K562 (cell line): Measurements from ENCODE around the gene GALNT13. TPM values are rescaled to one million over a fixed set of nuclear protein-coding genes. Genes with fewer than 3 reads are reported as not detected.

Experiments used
- ATAC-seq: fragments of 200-7000 bp; cut with Tn5 transposase; 3 replicates; pipeline ENCODE4 v1.9.1; 2020; ENCODE audit warnings: moderate library complexity
- BruUV-seq: library from RNA; stranded (reverse); fragments of 400-500 nt; replicated peaks from 2 replicates; lab custom pipeline; 2021; lab: Mats Ljungman, UMichigan
- CTCF ChIA-PET: fragments of 300-600 bp; formaldehyde crosslinking; extraction: SDS; loops from one replicate; lab custom pipeline; 2021; ENCODE audit warnings: low intra/inter-chr PET ratio; lab: Yijun Ruan, JAX
- POLR2A ChIA-PET: fragments of 300-600, 350-650 bp; sonication (Branson Sonifier 250); formaldehyde crosslinking; extraction: SDS; loops from one replicate; lab custom pipeline; 2021; ENCODE audit warnings: antibody characterized with exemption, inconsistent platforms; lab: Yijun Ruan, JAX
- DNase-seq, 4 experiments: peaks; one replicate each; pipeline versions ENCODE4 v3.0.0 to v3.0.0-alpha.2; 2011 to 2018; ENCODE audit warnings: low spot score in 3 of 4, mixed read lengths in 3 of 4; ENCODE audit errors: extremely low read depth in 1 of 4
- FAIRE-seq: peaks from 2 replicates; lab custom pipeline; 2011; peaks lifted over from hg19 to GRCh38; lab: Jason Lieb, UNC
- H2AFZ ChIP-seq: 2 replicates; pipeline ENCODE4 v1.6.0; 2011; ENCODE audit warnings: low read depth, low read length, control low read depth, inconsistent platforms
- H3K27ac ChIP-seq: fragments of 200-600 bp; 3 replicates; pipeline ENCODE4 v1.8.0; 2011; ENCODE audit warnings: low read depth, mild to moderate bottlenecking, control low read depth, inconsistent platforms, low read length, moderate library complexity, mixed read lengths; ENCODE audit errors: extremely low read depth
- H3K27me3 ChIP-seq, 2 experiments: fragments of 300-600 bp in 1 of 2; 2 replicates in 1 of 2; 3 replicates in 1 of 2; pipeline versions ENCODE4 v1.6.0 to v1.8.0; 2011; ENCODE audit warnings: inconsistent platforms in 2 of 2, low read length in 2 of 2, mild to moderate bottlenecking in 1 of 2, mixed read lengths in 1 of 2, moderate library complexity in 1 of 2; ENCODE audit not compliant: control insufficient read depth in 2 of 2, insufficient read depth in 2 of 2
- H3K36me3 ChIP-seq: fragments of 300-600 bp; 3 replicates; pipeline ENCODE4 v1.8.0; 2011; ENCODE audit warnings: mild to moderate bottlenecking, low read length, inconsistent platforms; ENCODE audit not compliant: control insufficient read depth, insufficient read depth
- H3K4me1 ChIP-seq, 2 experiments: fragments of 200-600 bp in 1 of 2; replicated peaks in 1 of 2; 2 replicates in 1 of 2; 3 replicates in 1 of 2; pipeline versions ENCODE4 v1.5.1 to v1.8.0; 2011; ENCODE audit warnings: inconsistent platforms in 2 of 2, low read length in 2 of 2, mild to moderate bottlenecking in 1 of 2, mixed read lengths in 1 of 2, moderate library complexity in 1 of 2; ENCODE audit not compliant: control insufficient read depth in 2 of 2, insufficient read depth in 2 of 2
- H3K4me2 ChIP-seq: 2 replicates; pipeline ENCODE4 v1.6.1; 2011; ENCODE audit warnings: low read length, control low read depth, inconsistent platforms, mixed read lengths; ENCODE audit not compliant: insufficient read depth
- H3K4me3 ChIP-seq: fragments of 200-600 bp; sonication (generic), shearing (Covaris generic); 2 replicates; pipeline ENCODE4 v1.5.1; 2016; ENCODE audit warnings: control low read depth, inconsistent platforms
- H3K79me2 ChIP-seq: fragments of 200-600 bp; 3 replicates; pipeline ENCODE4 v1.8.0; 2011; ENCODE audit warnings: low read length, inconsistent platforms; ENCODE audit not compliant: control insufficient read depth, insufficient read depth
- H3K9ac ChIP-seq, 2 experiments: 2 replicates each; pipeline versions ENCODE4 v1.6.0 to v1.6.1; 2011; ENCODE audit warnings: low read depth in 2 of 2, low read length in 2 of 2, control low read depth in 1 of 2, inconsistent platforms in 1 of 2, mild to moderate bottlenecking in 1 of 2, mixed read lengths in 1 of 2; ENCODE audit not compliant: insufficient read depth in 1 of 2
- H3K9me1 ChIP-seq: one replicate; pipeline ENCODE4 v1.6.0; 2011; ENCODE audit warnings: inconsistent platforms, mild to moderate bottlenecking, low read length, moderate library complexity; ENCODE audit not compliant: control insufficient read depth, insufficient read depth
- H3K9me3 ChIP-seq: replicated peaks from 2 replicates; pipeline ENCODE4 v1.5.1; 2011; ENCODE audit warnings: low read depth, low read length, inconsistent platforms; ENCODE audit not compliant: control insufficient read depth, insufficient read depth
- H4K20me1 ChIP-seq: replicated peaks from 2 replicates; pipeline ENCODE4 v1.6.1; 2011; ENCODE audit warnings: low read length, inconsistent platforms, mixed read lengths; ENCODE audit not compliant: control insufficient read depth, insufficient read depth
- EP300 ChIP-seq: IDR thresholded peaks from 2 replicates; pipeline ENCODE4 v1.6.1; 2012; ENCODE audit warnings: low read length, improper control_type of control experiment
- FUS ChIP-seq: fragments of 200-400 bp; formaldehyde crosslinking; optimal IDR thresholded peaks from 2 replicates; pipeline ENCODE3; 2017; ENCODE audit warnings: low read depth, low read length
- HINFP ChIP-seq: fragments of 450-650 bp; conservative IDR thresholded peaks from 2 replicates; pipeline ENCODE4 v1.6.1; 2016; ENCODE audit warnings: missing genetic modification characterization, low read depth, mild to moderate bottlenecking, control low read depth, missing compliant biosample characterization
- SETDB1 ChIP-seq: IDR thresholded peaks from one replicate; pipeline ENCODE4 v1.6.1; 2012; ENCODE audit warnings: low read length, control low read depth, inconsistent platforms
- SREBF2 ChIP-seq: sonication (generic); formaldehyde crosslinking; IDR thresholded peaks from 2 replicates; pipeline ENCODE4 v1.4.0; 2020; ENCODE audit warnings: mild to moderate bottlenecking, missing genetic modification reagents
- ZNF165 ChIP-seq: fragments of 250-450 bp; sonication (Bioruptor Pico); IDR thresholded peaks from 2 replicates; pipeline ENCODE4 v1.4.0; 2020; ENCODE audit warnings: borderline replicate concordance
- WGBS: fragments of 100-300 bp; shearing (Covaris generic); methylation state at CpG from one replicate; pipeline ENCODE4 v1.1.6; 2016; ENCODE audit warnings: low coverage, mixed read lengths; ENCODE audit not compliant: insufficient coverage; ENCODE audit errors: missing lambda C conversion rate; 5-methylcytosine and 5-hydroxymethylcytosine counted together
- in situ Hi-C: fragments of 300-500 bp; cut with MboI; formaldehyde crosslinking; loops from 4 replicates; pipeline ENCODE4 v1.15.0; 2018; ENCODE audit warnings: inconsistent platforms, mixed read lengths
- intact Hi-C: fragments of 100-400 bp; cut with micrococcal nuclease; formaldehyde crosslinking; loops from 2 replicates; pipeline ENCODE4 v1.14.2; 2022
- polyA plus RNA-seq, 8 experiments: library from polyadenylated mRNA; depleted of rRNA in 4 of 8; stranded (reverse) in 5 of 8; unstranded in 3 of 8; fragments of >200 nt; fragmentation: Nextera tagmentation in 2 of 8; fragmentation: Illumina TruSeq in 1 of 8; extraction: Ambion mirVana in 2 of 8; extraction: Trizol in 1 of 8; gene quantifications; 2 replicates each; pipeline versions ENCODE4 v1.2.1 to v1.2.3, GENCODE V29; 2011 to 2014; ENCODE audit warnings: inconsistent platforms in 1 of 8, missing spikeins in 1 of 8
- total RNA-seq, 7 experiments: library from RNA; depleted of rRNA in 6 of 7; stranded (reverse); fragments of >200 nt in 6 of 7; fragmentation: Illumina TruSeq in 2 of 7; extraction: Trizol in 2 of 7; gene quantifications; 2 replicates each; pipeline versions ENCODE4 v1.2.1 to v1.2.3, GENCODE V29; 2011 to 2021; ENCODE audit warnings: low replicate concordance in 1 of 7

The GALNT13 gene
- total and polyA plus RNA-seq, 9 of the 15 experiments (the other 6 are each of a cell fraction or from before 2014, with no cell fraction given), result not detected

GRCh38 chr2:154466226-154466625 lies 594.5 kb downstream of the GALNT13 start:
- DNase-seq (no peak), ATAC-seq (no peak), FAIRE-seq (no peak)
- Histone ChIP-seq H3K9me1 (no peaks in the 10 kb centered on the region), H3K79me2 (no peaks in the 10 kb centered on the region), H2AFZ (no peak overlapping the region), H3K36me3 (no peaks in the 10 kb centered on the region), H3K4me3 (no peak overlapping the region), H4K20me1 (no peaks in the 10 kb centered on the region), H3K9me3 (no peaks in the 10 kb centered on the region; the same call in 1 of the 2 replicates), H3K27me3 (no peaks in the 10 kb centered on the region), H3K4me1 (no peaks in the 10 kb centered on the region), H3K27ac (no peak overlapping the region), H3K9ac (no peak overlapping the region), H3K4me2 (no peak overlapping the region)
- BruUV-seq, result no TSS peak
- WGBS, result 2% methylated on average over 4 of the region's 4 CpGs
- intact Hi-C loops (no loop called here), in situ Hi-C loops (no loop called here)
- CTCF ChIA-PET, result no interaction called here
- POLR2A ChIA-PET, result no interaction called here
- TF ChIP-seq FUS (no peak), SREBF2 (CRISPR knock-in tag) (no peak), SETDB1 (no peak), ZNF165 (CRISPR knock-in tag) (no peak), HINFP (tag) (no peak), EP300 (no peak)
